ENCODE measurements around the gene TUBA4A. TPM values are rescaled to one million over a fixed set of nuclear protein-coding genes. Genes with fewer than 3 reads are reported as not detected.
A peak's percentile ranks its signal among the peaks of the same experiment; 100 is the strongest.

TUBA4A gene
- total and polyA plus RNA-seq, 4 donors: 15.6 to 82.1 (median 43.0) TPM

DNA sequence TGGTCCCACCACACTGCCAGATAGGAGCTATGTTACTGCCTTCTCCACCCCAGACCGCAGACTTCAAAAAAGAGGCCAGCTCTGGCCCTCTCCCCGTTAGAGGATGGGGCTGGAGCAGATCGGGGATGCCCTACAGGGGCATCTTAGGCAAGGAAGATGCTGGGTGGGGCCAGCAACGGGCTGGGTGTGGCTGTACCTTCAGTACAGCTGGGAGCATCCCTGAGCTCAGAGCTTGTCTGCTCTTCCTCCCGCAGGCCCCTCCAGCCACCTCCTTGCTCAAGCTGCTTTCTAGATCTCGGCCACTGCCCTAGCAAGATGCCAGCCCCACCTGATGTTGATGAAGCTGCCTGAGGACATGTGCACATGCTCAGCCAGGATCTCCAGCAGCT is 45.6 kb upstream of the TUBA4A start:
- Histone ChIP-seq H3K27me3 (ENCODE audit: control insufficient read depth in 3 of 3, insufficient read depth in 3 of 3, low read length in 2 of 3) (peaks cover 0 to 29% (median 2%) of the 10 kb centered on the region in 3 donors), H3K9ac (ENCODE audit: insufficient read depth in 1 of 2, low read length in 2 of 2) (no peak overlapping the region), H3K9me3 (ENCODE audit: control insufficient read depth in 4 of 4, insufficient read depth in 3 of 4, low read length in 3 of 4) (no peaks in the 10 kb centered on the region), H3K36me3 (ENCODE audit: control insufficient read depth in 4 of 4, insufficient read depth in 4 of 4, low read length in 4 of 4) (no peaks in the 10 kb centered on the region), H3K4me3 (no peak overlapping the region), H3K27ac (ENCODE audit: low read depth in 1 of 2, low read length in 1 of 2) (no peak overlapping the region), H3K4me1 (ENCODE audit: control insufficient read depth in 5 of 5, insufficient read depth in 5 of 5, low read length in 5 of 5) (peaks cover 0 to 4% (median 2%) of the 10 kb centered on the region in 5 donors)
- ATAC-seq (ENCODE audit: insufficient read depth, low FRiP score) (no peak), DNase-seq (no peak)
- WGBS, 2 donors: 79 to 80% methylated on average over 6 of the region's 6 CpGs
- TF ChIP-seq, protein P1, sequence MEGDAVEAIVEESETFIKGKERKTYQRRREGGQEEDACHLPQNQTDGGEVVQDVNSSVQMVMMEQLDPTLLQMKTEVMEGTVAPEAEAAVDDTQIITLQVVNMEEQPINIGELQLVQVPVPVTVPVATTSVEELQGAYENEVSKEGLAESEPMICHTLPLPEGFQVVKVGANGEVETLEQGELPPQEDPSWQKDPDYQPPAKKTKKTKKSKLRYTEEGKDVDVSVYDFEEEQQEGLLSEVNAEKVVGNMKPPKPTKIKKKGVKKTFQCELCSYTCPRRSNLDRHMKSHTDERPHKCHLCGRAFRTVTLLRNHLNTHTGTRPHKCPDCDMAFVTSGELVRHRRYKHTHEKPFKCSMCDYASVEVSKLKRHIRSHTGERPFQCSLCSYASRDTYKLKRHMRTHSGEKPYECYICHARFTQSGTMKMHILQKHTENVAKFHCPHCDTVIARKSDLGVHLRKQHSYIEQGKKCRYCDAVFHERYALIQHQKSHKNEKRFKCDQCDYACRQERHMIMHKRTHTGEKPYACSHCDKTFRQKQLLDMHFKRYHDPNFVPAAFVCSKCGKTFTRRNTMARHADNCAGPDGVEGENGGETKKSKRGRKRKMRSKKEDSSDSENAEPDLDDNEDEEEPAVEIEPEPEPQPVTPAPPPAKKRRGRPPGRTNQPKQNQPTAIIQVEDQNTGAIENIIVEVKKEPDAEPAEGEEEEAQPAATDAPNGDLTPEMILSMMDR (IDR thresholded peaks at IDR 0.05; ENCODE audit: control extremely low read depth, extremely low read depth): no peak

DNA sequence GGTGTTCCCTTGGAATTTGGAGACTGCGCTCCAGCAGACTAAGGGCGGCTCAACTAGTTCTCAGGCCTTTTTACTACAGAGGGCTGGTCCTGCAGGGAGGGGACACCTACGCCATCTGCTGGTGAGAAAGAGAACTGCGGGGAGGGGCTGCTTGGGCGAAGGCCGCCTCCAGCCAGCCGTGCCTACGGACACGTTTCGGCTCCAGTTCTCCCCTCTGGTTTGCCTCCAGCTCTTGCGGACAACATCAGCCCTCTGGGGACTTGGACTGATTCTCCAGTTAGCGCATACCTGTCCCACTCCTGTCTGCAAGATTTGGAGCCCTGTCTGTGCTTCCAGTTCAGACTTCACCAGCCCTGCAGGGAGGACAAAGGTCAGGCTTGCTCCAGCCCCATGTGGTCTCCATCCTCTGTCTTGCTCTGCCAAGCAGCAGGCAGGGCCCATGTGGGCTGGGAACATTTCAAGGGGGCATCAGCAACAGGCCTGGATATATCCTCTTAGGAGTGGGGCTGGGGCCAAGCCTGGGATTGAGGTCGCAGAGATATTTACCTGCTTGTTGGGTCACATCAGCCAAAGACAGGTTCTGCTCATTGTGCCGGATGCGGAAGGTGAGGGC is 45.1 kb upstream of the TUBA4A start:
- DNase-seq (peak; percentile 83 to 88 (median 86)), ATAC-seq (ENCODE audit: insufficient read depth, low FRiP score) (peak; percentile 71)
- H3K4me3 ChIP-seq: no peak overlapping the region
- TF ChIP-seq, protein P1 (IDR thresholded peaks at IDR 0.05; ENCODE audit: control extremely low read depth, extremely low read depth): peak; percentile 95
- H3K9me3 ChIP-seq (ENCODE audit: control insufficient read depth in 4 of 4, insufficient read depth in 3 of 4, low read length in 3 of 4): no peaks in the 10 kb centered on the region
- H3K27me3 ChIP-seq (ENCODE audit: control insufficient read depth in 3 of 3, insufficient read depth in 3 of 3, low read length in 2 of 3): peaks cover 0 to 28% (median 2%) of the 10 kb centered on the region in 3 donors
- 21 to 25% methylated on average over 15 of the region's 15 CpGs for WGBS, 2 donors
- no peak overlapping the region for H3K27ac ChIP-seq (ENCODE audit: low read depth in 1 of 2, low read length in 1 of 2)
- no peaks in the 10 kb centered on the region for H3K36me3 ChIP-seq (ENCODE audit: control insufficient read depth in 4 of 4, insufficient read depth in 4 of 4, low read length in 4 of 4)
- peaks cover 0 to 4% (median 4%) of the 10 kb centered on the region in 5 donors for H3K4me1 ChIP-seq (ENCODE audit: control insufficient read depth in 5 of 5, insufficient read depth in 5 of 5, low read length in 5 of 5)
- no peak overlapping the region for H3K9ac ChIP-seq (ENCODE audit: insufficient read depth in 1 of 2, low read length in 2 of 2)

DNA sequence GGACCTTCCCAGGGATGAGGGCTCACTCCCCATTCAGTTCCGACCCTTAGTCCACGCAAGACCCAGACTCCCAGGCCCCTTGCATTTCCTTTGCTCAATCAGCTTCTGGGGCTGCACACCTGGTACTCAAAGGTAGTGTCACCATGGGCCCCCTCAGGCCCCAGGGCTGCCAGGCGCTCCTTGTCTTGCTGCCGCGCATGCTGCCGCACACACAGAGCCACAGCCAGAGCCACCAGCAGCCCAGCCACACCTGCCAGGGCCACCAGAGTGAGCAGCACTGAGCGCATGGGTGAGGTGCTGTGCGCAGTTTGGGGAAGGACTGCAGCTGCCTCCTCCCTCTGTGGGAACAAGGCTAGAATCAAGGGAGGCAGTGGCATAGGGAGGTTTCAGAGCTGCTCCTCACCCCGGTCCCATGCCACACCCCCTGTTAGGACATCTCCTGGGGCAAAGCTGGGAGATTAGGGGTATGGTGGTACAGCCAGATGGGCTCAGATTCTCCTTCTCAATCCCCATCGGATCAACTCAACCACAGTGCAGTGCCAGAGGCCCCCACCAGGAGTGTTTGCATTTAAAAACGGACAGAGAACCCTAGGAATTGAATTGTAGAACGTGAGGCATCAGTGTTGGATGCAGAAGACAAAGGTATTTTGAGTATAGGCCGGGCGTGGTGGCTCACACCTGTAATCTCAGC is 44.2 kb upstream of the TUBA4A start:
- Histone ChIP-seq H3K27ac (ENCODE audit: low read depth in 1 of 2, low read length in 1 of 2) (no peak overlapping the region), H3K27me3 (ENCODE audit: control insufficient read depth in 3 of 3, insufficient read depth in 3 of 3, low read length in 2 of 3) (peaks cover 0 to 21% (median 2%) of the 10 kb centered on the region in 3 donors), H3K9ac (ENCODE audit: insufficient read depth in 1 of 2, low read length in 2 of 2) (no peak overlapping the region), H3K4me3 (no peak overlapping the region), H3K36me3 (ENCODE audit: control insufficient read depth in 4 of 4, insufficient read depth in 4 of 4, low read length in 4 of 4) (no peaks in the 10 kb centered on the region), H3K4me1 (ENCODE audit: control insufficient read depth in 5 of 5, insufficient read depth in 5 of 5, low read length in 5 of 5) (peaks cover 0 to 4% (median 4%) of the 10 kb centered on the region in 5 donors), H3K9me3 (ENCODE audit: control insufficient read depth in 4 of 4, insufficient read depth in 3 of 4, low read length in 3 of 4) (no peaks in the 10 kb centered on the region)
- TF ChIP-seq, protein P1 (IDR thresholded peaks at IDR 0.05; ENCODE audit: control extremely low read depth, extremely low read depth): no peak
- WGBS, 2 donors: 83 to 87% methylated on average over 14 of the region's 14 CpGs
- DNase-seq: no peak
- no peak for ATAC-seq (ENCODE audit: insufficient read depth, low FRiP score)

All from lung (tissue), 12 donors.